Retinal pigment epithelial cell (primary cell): Measurements from ENCODE around the gene SCARB2.
"Not testable (repeated sequence)": the region's sequence is repeated elsewhere in the genome, so short reads cannot be mapped to it uniquely, and the experiment has no call there.

Source experiments
- DNase-seq: peaks from one replicate; pipeline ENCODE4 v3.0.0-alpha.2; 2010; ENCODE audit warnings: low read depth
- H3K4me3 ChIP-seq: 2 replicates; pipeline ENCODE4 v1.5.1; 2011; ENCODE audit warnings: mild to moderate bottlenecking, low read length, control low read depth, moderate library complexity
- CTCF ChIP-seq: conservative IDR thresholded peaks from 2 replicates; pipeline ENCODE4 v1.5.1; 2011; ENCODE audit warnings: low read depth, low read length, control low read depth, inconsistent platforms

The SCARB2 gene

GRCh38 chr4:76251441-76252270 is 38.0 kb upstream of the SCARB2 start, which contains the start of gene FAM47E:
TSS of gene FAM47E (plus strand) at chr4:76251721. CDS start at chr4:76251747, 26 bp downstream.
- peak; percentile 43 for TF ChIP-seq CTCF
- H3K4me3 ChIP-seq: peak within 1 kb of the TSS; percentile 65
- DNase-seq: peak; percentile 25

GRCh38 chr4:76250962-76251361 is 37.3 kb upstream of the SCARB2 start:
- peak overlapping the region; percentile 65 for H3K4me3 ChIP-seq
- TF ChIP-seq CTCF: no peak
- no peak for DNase-seq

GRCh38 chr4:76246852-76247251 is 33.2 kb upstream of the SCARB2 start:
- H3K4me3 ChIP-seq: no peak overlapping the region
- DNase-seq: no peak
- TF ChIP-seq CTCF: no peak

- no peak for TF ChIP-seq CTCF
- H3K4me3 ChIP-seq: no peak overlapping the region
- no peak for DNase-seq
These were observed 32.4 kb upstream of the SCARB2 start for GRCh38 chr4:76246025-76246424.

GRCh38 chr4:76243877-76244276 is 30.3 kb upstream of the SCARB2 start:
- not testable (repeated sequence) for H3K4me3 ChIP-seq, DNase-seq

GRCh38 chr4:76240236-76240635 is 26.6 kb upstream of the SCARB2 start:
- DNase-seq: no peak
- no peak for TF ChIP-seq CTCF
- no peak overlapping the region for H3K4me3 ChIP-seq

- TF ChIP-seq CTCF: no peak
- H3K4me3 ChIP-seq: no peak overlapping the region
- no peak for DNase-seq
These were observed 25.1 kb upstream of the SCARB2 start for GRCh38 chr4:76238701-76239100.

- DNase-seq: no peak
- no peak for TF ChIP-seq CTCF
- H3K4me3 ChIP-seq: no peak overlapping the region
These were observed 24.6 kb upstream of the SCARB2 start for GRCh38 chr4:76238236-76238635.
